OCI-LY3 (cell line): ENCODE measurements around the gene SRGAP2B.
"Not testable (repeated sequence)": the region's sequence is repeated elsewhere in the genome, so short reads cannot be mapped to it uniquely, and the experiment has no call there.

Experiments
- H2AFZ ChIP-seq: fragments of 200-600, 300-600 bp; shearing (Covaris generic); 2 replicates; pipeline ENCODE4 v1.6.0; 2014; ENCODE audit warnings: antibody characterized with exemption, low read depth, low read length
- H3K27ac ChIP-seq: fragments of 200-600, 300-600 bp; sonication (generic); 2 replicates; pipeline ENCODE4 v1.5.1; 2014; ENCODE audit warnings: mild to moderate bottlenecking, low read length, moderate library complexity, mixed read lengths
- H3K27me3 ChIP-seq: fragments of 200-600, 300-600 bp; sonication (generic); 2 replicates; pipeline ENCODE4 v1.6.1; 2014; ENCODE audit warnings: low read depth, low read length, mixed read lengths
- H3K36me3 ChIP-seq: fragments of 200-600, 300-600 bp; sonication (generic); replicated peaks from 2 replicates; pipeline ENCODE3; 2014; ENCODE audit warnings: low read depth, low read length, mixed read lengths
- H3K4me1 ChIP-seq: fragments of 300-600, 200-600 bp; sonication (generic); 2 replicates; pipeline ENCODE4 v1.6.1; 2014; ENCODE audit warnings: low read length, mixed read lengths
- H3K4me2 ChIP-seq: fragments of 200-600, 300-600 bp; sonication (generic); 2 replicates; pipeline ENCODE4 v1.6.1; 2014; ENCODE audit warnings: low read length, mixed read lengths
- H3K4me3 ChIP-seq: fragments of 300-600, 200-600 bp; sonication (generic); 2 replicates; pipeline ENCODE4 v1.5.1; 2014; ENCODE audit warnings: antibody characterized with exemption, mild to moderate bottlenecking, low read length, moderate library complexity
- H3K79me2 ChIP-seq: fragments of 300-600, 200-600 bp; shearing (Covaris generic); 2 replicates; pipeline ENCODE4 v1.6.1; 2014; ENCODE audit warnings: mild to moderate bottlenecking, low read length, mixed read lengths
- H3K9ac ChIP-seq: fragments of 300-600, 200-600 bp; shearing (Covaris generic); 2 replicates; pipeline ENCODE4 v1.6.0; 2014; ENCODE audit warnings: mild to moderate bottlenecking, low read length, moderate library complexity
- H3K9me3 ChIP-seq: fragments of 200-600, 300-600 bp; shearing (Covaris generic); 2 replicates; pipeline ENCODE4 v1.6.1; 2014; ENCODE audit warnings: low read length, mixed read lengths; ENCODE audit not compliant: insufficient read depth
- H4K20me1 ChIP-seq: fragments of 200-600, 300-600 bp; sonication (generic); 2 replicates; pipeline ENCODE4 v1.6.1; 2016; ENCODE audit warnings: low read length, mixed read lengths; ENCODE audit not compliant: insufficient read depth

SRGAP2B gene

DNA sequence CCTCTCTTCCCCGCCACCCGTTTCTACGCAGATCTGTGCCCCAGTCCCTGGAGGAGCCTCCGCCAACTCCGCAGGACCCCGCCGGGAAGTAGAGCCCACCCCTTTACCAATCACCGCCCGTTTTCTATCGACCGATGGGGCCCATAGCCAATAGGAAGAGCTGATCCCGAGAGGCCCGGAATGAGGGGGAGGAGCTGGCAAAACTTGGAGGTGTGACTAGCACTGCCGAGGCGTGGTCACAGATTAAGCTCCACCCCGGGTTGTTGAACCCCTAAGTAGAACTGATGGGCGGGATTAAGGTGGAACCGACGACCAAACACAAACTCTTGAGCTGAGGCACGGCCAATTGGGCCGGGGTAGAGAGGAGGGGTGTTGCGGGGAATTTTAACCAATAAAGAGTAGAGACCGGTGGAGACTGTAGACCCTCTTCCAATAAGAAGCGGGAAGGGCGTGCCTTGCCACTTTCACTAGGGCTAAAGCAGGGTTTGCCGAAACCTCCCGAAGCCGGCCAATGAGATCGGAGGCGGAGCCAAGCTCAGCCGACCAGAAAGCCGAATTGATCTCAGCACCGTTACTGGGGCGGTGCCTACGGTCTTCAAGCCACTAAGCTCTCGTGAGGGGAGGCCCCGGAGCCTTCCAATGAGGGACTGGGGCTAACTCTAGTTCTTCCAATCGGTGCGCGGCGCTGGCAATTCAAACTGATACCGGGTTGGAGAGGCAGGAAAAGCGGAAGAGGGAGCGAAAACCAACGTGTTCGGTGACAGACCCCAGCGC lies at the start of gene SRGAP2B, which contains the start of gene FAM72D:
Gene SRGAP2B (minus strand): TSS at position 45 of the 774 bp plus-strand sequence. CDS start 2,427 bp downstream, outside the sequence.
Gene FAM72D (plus strand): TSS at position 691 of the 774 bp plus-strand sequence. CDS start 874 bp downstream, outside the sequence.
- H3K4me2 ChIP-seq, H3K27me3 ChIP-seq, H3K9me3 ChIP-seq, H3K4me1 ChIP-seq, H4K20me1 ChIP-seq, H3K27ac ChIP-seq, H3K79me2 ChIP-seq, H3K36me3 ChIP-seq, H2AFZ ChIP-seq, H3K9ac ChIP-seq: not testable (repeated sequence)
- H3K4me3 ChIP-seq, result peak within 1 kb of the TSS; percentile 65; the same call in 1 of the 2 replicates

DNA sequence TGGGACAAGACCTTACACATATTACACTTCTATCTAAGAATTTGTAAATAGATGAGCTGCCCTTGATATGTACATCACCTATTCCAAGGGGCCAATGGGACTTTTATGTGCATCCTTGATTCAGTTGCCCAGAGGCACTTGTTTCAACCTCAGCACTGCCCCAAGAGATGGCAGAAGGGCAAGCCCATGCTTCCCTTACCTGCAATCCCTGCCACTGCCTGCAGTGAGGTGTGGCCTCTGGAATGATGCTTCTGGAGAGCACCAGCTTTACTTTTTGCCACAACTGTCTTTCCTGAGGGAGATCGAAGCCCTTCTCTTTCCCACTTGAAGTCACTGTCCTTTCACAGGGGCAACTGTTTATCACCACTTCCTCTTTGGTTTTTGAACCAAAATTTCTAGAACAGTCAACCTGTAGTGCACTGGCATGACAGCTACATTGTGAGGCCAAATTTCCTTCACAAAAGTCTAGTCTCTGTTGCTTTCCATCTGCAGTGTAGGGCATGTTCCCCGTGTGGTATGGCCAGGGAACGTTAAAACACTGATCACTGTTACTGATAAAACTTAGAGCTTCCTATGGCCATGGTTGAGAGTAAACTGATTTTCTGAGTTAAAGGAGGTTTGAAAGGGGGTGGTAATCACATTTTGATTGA lies 49.3 kb upstream of the SRGAP2B start:
- H3K9me3 ChIP-seq, H3K9ac ChIP-seq, H3K4me1 ChIP-seq, H3K36me3 ChIP-seq, H3K4me3 ChIP-seq, H2AFZ ChIP-seq, H3K79me2 ChIP-seq, H3K4me2 ChIP-seq, H4K20me1 ChIP-seq, H3K27ac ChIP-seq, H3K27me3 ChIP-seq: not testable (repeated sequence)

DNA sequence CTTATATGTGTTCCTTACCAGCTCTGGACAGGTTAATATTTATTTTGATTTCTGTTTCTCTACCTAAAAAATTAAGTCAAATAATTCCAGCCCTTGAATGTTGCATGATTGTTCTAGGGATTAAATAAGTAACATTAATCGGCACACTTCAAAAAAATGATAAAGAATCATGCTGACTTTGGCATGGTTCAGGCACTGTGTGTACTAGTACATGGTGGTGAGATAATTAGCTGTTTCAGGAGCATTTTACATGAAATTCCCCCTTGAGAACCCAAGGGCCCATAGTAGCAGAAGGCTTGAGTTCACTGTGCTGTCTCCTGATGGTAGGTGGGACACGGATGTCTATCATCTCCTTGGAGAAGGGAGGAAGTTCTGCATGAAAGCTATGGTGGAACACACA lies 45.4 kb upstream of the SRGAP2B start:
- H3K79me2 ChIP-seq, H4K20me1 ChIP-seq, H3K9ac ChIP-seq, H3K27ac ChIP-seq, H3K27me3 ChIP-seq, H3K4me1 ChIP-seq, H3K9me3 ChIP-seq, H3K36me3 ChIP-seq, H3K4me3 ChIP-seq, H3K4me2 ChIP-seq, H2AFZ ChIP-seq: not testable (repeated sequence)

DNA sequence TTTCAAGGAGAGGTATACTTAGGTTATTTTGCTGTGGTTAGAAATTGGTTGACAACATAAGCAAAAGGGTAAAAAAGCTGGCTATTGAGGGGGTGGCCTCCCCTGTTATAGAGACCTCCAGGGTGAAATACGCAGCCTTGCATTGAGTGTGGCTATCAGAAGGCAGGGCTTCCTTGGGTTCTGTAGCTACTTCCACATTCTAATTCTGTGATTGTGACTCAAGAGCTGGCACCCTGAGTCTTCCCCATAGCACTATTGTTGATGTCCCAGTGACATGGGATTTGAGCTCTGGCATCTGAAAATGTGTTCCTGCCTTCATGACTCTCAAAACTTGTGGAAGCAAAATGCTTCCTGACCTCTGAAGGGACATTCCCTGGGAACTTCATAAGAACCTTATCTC lies 39.3 kb upstream of the SRGAP2B start:
- H3K27ac ChIP-seq, H3K4me2 ChIP-seq, H3K27me3 ChIP-seq, H4K20me1 ChIP-seq, H3K79me2 ChIP-seq, H3K9me3 ChIP-seq, H3K9ac ChIP-seq, H3K4me1 ChIP-seq, H3K36me3 ChIP-seq, H3K4me3 ChIP-seq, H2AFZ ChIP-seq: not testable (repeated sequence)

DNA sequence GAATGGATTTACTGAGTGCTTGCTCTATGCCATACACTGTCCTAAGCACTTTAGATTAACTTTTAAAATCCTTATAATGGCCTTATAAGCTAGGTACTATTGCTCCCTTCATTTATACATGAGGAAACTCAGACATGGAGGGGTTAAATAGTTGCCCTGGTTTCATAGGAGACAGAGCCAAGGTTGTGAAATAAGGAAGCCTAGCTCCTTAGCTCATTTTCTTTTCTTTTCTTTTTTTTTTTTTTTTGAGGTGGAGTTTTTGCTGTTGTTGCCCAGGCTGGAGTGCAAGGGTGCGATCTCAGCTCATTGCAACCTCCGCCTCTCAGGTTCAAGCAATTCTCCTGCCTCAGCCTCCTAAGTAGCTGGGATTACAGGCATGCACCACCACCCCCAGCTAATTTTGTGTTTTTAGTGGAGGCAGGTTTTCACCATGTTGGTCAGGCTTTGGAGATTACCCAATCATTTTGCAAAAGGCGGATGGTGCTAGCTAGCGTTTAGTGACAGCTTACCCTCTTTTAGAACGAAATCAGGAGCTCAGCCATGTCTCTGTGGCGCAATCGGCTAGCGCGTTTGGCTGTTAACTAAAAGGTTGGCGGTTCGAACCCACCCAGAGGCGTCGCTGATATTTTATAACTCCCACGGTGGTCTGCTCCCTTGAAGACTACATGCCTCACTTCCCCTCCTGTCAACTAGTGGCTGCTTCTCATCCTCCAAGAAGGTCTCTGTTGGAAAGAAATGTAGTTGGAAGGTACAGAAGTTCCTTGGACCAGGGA lies 33.8 kb upstream of the SRGAP2B start:
- H3K4me3 ChIP-seq, H3K4me2 ChIP-seq, H3K36me3 ChIP-seq, H3K27ac ChIP-seq, H3K27me3 ChIP-seq, H2AFZ ChIP-seq, H4K20me1 ChIP-seq, H3K4me1 ChIP-seq, H3K79me2 ChIP-seq, H3K9me3 ChIP-seq, H3K9ac ChIP-seq: not testable (repeated sequence)

DNA sequence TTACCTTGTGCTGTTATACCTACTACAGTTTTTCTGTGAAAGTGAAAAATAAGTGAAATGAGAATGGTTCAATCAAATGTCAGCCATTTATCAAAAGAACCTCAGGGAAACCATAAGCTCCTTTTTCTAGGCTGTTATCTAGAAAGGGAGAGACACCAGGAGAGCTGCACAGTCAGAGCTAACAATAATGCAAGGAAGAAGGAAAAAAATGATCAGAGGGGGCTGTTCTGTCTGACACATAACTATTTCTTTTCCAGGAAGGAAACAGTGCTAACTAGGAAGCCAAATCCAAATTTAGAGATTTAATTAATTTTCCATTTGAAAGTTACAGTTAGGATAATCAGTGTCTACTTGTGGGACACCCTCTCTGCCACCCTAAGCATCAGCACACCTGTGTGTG lies 32.0 kb upstream of the SRGAP2B start:
- not testable (repeated sequence) for H3K4me1 ChIP-seq, H3K4me2 ChIP-seq, H3K4me3 ChIP-seq, H3K9ac ChIP-seq, H3K27ac ChIP-seq, H3K27me3 ChIP-seq, H2AFZ ChIP-seq, H3K36me3 ChIP-seq, H4K20me1 ChIP-seq, H3K79me2 ChIP-seq, H3K9me3 ChIP-seq

DNA sequence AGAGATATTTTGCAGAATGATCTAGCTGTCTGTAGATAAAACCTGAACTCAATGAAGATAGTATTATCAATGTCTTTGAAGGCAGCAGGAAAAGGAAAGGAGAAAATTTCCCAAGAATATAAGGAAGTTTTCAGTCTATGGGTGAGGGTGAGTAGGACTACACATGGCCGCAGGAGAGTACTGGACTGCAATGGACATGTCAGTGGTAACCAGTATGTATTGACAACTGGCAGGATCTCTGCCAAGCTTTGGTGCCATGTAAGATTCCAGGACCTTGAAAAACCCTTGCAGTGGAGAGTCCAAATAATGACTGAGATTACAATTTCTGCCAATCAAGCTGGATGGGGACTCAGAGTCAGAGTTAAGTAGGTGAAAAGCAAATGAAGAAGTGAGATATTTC lies 30.0 kb upstream of the SRGAP2B start:
- not testable (repeated sequence) for H3K4me1 ChIP-seq, H4K20me1 ChIP-seq, H3K9ac ChIP-seq, H3K27me3 ChIP-seq, H3K79me2 ChIP-seq, H3K4me3 ChIP-seq, H2AFZ ChIP-seq, H3K9me3 ChIP-seq, H3K4me2 ChIP-seq, H3K36me3 ChIP-seq, H3K27ac ChIP-seq

DNA sequence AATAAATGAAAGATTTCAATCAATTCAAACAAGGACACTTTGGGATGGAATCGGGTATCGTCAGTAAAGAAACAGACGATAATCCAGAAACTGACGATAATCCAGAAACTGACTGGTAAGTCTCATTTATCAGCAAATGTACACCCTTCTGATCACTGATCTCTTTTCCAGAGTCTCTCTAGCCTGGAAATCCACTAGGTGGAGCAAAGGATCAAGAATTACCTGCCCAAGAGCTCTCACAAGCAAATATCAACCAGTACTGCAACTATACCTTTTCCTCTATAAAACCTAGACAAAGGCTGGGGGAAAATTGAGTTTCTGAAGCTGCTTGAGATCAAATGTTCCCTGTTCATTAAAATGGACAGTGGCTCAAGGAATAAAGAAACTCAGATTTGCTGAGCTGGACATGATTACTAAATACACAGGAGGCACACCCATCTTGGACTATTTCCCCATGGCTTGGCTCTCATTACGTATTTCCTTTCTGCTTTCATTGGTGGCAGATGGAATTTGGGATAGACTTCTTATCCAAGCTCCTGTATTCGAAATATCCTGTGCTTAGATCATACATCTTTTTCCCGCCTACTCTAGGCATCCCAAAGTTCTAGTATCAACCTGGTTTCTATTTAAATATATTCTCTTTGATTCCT lies 29.0 kb upstream of the SRGAP2B start:
- H3K79me2 ChIP-seq, result not testable (repeated sequence)

DNA sequence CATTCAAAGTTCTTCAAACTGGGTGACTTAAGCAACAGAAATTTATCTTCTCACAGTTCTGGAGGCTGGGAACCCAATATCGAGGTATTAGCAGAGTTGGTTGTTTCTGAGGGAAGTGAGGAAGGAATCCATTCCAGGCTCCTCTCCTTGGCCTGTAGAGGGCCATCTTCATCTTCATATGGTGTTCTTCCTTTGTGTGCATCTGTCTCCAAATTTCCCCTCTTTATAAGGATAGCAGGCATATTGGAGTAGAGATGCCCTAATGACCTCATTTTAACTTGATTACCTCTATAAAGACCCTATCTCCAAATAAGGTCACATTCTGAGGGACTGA lies 27.9 kb upstream of the SRGAP2B start:
- not testable (repeated sequence) for H3K27me3 ChIP-seq, H4K20me1 ChIP-seq, H3K79me2 ChIP-seq, H2AFZ ChIP-seq, H3K4me3 ChIP-seq, H3K4me1 ChIP-seq, H3K4me2 ChIP-seq, H3K27ac ChIP-seq, H3K9me3 ChIP-seq, H3K36me3 ChIP-seq, H3K9ac ChIP-seq

More for the DNA sequence above, 29.0 kb upstream of the SRGAP2B start:
- H3K9me3 ChIP-seq, H2AFZ ChIP-seq, H3K4me1 ChIP-seq, H3K4me2 ChIP-seq, H3K9ac ChIP-seq, H4K20me1 ChIP-seq, H3K27me3 ChIP-seq, H3K36me3 ChIP-seq, H3K27ac ChIP-seq, H3K4me3 ChIP-seq: not testable (repeated sequence)
